GM21619 (cell line): Measurements from ENCODE around the gene MEIS2.
"Not testable (repeated sequence)": the region's sequence is repeated elsewhere in the genome, so short reads cannot be mapped to it uniquely, and the experiment has no call there.

Source experiments
- ATAC-seq: cut with Tn5 transposase; IDR thresholded peaks from one replicate; pipeline ENCODE4 v1.9.1; 2021; ENCODE audit not compliant: unreplicated experiment

MEIS2 gene

DNA sequence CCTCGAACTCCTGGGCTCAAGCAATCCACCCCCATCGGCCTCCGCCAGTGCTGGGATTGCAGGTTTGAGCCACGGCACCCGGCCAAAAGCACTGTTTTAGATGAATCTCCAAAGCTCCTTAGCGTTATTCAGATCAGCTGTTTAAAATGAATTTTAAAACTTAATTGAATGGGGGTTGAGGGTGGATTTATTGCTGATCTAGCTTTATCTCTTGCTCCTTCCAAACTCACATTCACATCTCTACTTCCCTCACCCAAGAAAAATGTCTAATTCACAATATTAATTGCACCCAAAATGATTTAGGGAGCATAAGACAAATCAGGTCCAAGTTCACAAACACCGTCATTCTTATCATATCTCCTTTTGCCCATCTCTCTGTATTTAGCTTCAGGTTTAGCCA, 89.8 kb downstream of the MEIS2 start:
- no peak for ATAC-seq

DNA sequence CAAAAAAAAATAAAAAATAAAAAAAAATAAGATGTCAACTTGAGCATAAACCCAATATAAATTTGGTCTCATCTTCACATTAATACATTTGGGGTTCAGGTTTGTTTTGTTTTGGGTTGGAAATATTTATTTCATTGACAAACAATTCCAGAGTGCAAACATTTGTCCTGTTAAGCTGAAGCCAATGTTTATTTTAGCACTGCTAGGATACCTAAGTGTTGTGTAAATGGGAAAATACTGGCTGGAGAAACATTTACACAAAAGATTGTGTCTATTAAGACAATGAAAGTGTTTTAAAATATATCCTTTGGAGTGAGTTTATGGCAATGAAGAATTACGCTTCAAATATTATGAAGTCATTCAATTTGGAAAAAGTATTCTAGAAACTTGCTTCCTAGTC, 91.1 kb downstream of the MEIS2 start:
- ATAC-seq = no peak

- ATAC-seq = no peak
These were observed 92.1 kb downstream of the MEIS2 start for GRCh38 chr15:37008205-37008604.

GRCh38 chr15:37007301-37007700, 93.0 kb downstream of the MEIS2 start:
- no peak for ATAC-seq

- ATAC-seq = no peak
These were observed 95.2 kb downstream of the MEIS2 start for GRCh38 chr15:37004981-37005735.

DNA sequence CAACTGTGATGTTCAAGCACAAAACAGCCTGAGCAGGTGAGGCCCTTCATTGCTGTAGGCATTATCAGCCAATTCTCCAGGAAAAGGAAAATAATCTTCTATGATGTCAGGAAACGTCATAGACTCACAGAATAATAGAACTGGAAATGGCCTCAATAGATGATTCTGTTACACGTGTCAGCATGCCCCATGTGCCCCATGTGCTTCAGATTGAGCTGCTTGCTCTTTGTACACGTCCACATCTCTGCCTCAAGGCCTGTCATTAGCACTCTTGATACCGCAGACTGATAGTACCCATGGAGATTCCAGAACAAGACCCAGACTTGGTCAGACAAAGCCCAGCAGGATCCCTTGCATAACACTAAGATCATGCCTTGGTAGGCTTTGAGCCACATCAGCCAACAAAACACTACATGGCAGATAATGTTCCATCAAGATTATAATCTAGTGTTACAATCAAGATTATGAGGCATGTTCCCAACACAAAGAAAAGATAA, 95.9 kb downstream of the MEIS2 start:
- no peak for ATAC-seq

DNA sequence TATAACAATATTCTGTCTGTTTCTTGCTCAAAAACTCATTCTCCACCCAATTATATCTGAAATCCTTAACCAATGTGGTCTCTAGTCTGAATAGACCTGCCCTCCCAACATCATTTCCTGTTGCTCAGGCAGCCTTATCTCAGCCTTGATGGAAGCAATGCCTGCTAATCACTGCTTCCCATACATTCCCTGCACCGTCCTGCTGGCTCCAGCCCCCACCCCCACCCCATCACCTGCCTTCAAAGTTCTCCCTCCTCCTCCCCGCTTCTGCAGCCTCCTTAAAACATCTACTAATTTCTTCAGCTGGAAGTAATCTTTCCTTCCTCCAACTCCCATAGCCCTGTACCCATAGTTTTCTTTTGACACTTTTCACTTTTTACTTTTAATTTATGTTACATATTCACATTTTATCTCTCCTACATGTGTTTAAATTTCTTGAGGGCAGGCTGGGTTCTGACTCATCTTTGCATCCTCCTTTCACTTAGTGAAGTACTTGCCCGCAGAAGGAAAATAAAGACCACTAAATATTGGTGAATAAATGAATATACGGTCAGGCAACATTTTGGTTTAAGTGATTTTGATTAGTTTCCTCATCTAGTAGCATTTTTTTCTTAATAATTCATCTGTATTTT, 98.2 kb downstream of the MEIS2 start:
- ATAC-seq = no peak

DNA sequence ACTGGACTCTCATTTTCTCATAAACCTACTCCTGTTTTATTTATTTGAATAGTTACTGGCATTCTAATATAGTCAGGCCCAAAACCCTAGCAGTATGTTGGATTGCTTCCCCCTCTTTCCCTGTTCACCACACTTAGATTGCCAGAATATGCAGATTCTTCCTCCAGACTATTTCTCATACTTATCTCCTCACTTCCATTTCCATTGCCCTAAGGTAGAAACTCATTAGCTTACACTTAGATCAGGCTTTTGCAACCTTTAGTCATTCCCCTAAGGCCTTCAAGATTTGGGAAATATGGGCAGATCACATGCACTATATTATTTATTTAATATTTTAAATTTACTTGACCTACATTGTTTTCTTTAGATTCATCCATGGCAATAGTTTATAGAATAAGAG, 98.9 kb downstream of the MEIS2 start:
- no peak for ATAC-seq

DNA sequence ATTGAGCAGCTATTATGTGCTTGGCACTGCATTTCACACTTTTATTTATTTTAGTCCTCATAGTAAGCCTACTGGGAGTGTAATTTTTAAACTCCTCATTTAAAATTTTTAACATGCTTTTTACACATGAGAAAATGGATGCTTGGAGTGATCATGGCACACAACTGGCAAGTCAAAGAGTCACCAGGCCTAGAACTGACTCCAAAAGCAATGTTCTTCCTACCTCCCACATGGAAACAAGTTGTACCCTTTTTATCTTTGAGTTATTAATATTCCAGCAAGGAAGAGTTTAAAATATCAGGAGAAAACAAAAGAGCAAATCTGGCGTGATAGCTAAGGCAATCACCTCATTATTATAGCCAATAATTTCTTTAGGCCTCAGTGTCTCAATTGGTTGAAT, 100.6 kb downstream of the MEIS2 start:
- ATAC-seq = no peak

DNA sequence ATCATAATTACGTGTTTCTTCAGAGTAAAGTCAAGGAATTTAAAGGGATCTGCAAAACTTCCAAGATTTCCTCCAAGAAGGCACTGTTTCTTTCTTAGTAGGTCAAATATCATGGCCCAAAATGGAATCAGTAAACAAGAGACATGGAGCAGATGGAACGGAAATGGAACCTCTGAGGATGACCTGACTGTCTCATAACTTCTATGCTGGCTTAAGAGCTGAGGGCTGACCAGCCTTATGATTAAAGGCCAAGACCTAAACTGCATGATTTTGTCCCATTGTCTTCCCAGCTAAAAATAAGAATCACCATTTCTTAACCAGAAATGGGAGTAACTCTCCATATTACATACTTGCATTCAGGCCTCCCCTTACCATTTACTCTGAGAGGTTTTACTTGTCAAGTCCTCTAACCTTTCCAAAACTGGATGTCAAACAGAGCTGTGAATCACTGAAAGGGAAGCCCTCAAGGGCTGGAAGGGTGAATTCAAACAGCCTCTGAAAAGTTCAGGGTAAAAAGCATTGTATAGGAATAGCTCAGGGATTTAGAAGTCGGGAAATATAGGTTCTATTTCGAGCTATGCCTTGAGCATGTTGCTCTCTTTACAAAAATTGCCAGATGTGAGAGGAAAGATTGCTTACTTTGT, 103.7 kb downstream of the MEIS2 start:
- no peak for ATAC-seq

DNA sequence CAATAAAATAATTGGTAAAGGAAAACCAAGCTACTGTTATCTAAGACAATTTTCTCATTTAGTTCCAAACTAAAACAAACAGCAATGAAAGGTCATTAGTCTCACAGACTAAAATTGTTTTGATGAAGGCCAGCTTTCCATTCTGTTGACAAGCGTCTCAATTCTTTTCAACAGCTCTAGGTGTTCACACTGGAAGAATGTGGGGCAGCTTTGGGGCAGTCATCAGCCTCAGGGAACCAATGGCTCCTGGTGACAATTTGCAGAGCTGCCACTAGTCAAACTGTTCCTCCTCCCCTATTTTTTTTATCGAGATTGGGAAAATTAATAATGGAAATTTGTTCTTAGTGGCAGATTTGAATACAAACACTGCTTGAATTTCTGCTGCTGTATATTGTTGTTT, 104.2 kb downstream of the MEIS2 start:
- ATAC-seq = no peak

GRCh38 chr15:36994790-36995189, 105.6 kb downstream of the MEIS2 start:
- ATAC-seq = no peak

GRCh38 chr15:36992454-36992853, 107.9 kb downstream of the MEIS2 start:
- ATAC-seq = no peak

DNA sequence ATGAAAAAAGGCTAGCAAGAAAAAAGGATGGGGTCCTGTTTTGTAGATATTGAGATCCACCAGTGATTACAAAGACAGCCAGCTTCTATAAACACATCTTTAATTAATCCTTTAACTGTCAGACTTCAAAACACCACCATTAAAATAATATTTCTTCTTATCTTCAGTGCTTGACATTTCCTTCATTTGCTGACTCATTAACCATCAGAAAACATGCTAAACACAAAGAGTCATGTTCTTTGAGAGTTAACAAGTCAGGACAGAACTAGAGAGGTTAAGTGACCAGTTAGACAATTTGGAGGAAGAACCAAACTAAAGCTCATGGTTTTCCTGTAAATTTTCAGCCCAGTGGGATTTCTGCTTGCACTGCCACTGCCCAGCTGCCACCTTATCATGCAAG, 111.4 kb downstream of the MEIS2 start:
- ATAC-seq = no peak

- ATAC-seq = no peak
These were observed 117.9 kb downstream of the MEIS2 start for GRCh38 chr15:36982430-36982829.

GRCh38 chr15:36980281-36980680, 120.1 kb downstream of the MEIS2 start:
- not testable (repeated sequence) for ATAC-seq

DNA sequence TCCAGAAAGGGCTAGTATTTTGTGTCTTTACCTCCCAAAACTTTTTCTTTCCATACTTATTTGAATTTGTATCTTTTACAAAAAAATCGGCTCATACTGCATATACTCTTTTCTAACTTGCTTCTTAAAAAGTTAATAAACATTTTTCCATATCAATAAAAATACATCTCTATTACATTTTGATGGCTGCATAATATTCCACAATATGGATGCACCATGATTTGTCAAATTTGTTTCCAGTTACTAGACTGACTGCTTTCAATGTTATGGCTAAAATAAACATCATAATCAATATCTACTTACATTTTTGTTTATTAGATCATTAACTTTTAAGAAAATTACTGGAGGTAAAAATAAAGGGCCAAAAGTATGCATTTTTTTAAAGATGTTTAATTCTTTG, 121.7 kb downstream of the MEIS2 start:
- no peak for ATAC-seq

- no peak for ATAC-seq
These were observed 122.2 kb downstream of the MEIS2 start for GRCh38 chr15:36978126-36978525.

- no peak for ATAC-seq
These were observed 122.7 kb downstream of the MEIS2 start for GRCh38 chr15:36977659-36978058.

DNA sequence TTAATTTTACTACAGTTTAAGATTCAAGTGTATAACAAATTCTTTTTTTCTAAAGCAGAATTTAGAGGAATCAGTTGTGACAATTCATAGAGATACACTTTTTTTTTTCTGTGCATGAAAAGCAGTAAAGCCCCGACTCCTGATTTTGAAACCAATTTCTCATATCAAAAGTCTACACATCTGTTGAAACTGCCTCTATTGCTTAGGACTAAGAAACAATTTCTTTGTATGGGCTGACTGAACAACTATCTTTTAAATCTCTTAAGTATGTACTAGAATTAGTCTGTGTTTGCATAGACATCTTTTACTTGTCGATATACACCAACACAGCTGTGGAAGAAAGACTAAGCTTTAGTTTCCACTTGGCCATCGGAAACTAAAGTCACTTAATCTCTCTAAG, 127.6 kb downstream of the MEIS2 start:
- no peak for ATAC-seq

- ATAC-seq = no peak
These were observed 129.8 kb downstream of the MEIS2 start for GRCh38 chr15:36970522-36970921.

- no peak for ATAC-seq
These were observed 132.4 kb downstream of the MEIS2 start for GRCh38 chr15:36967929-36968328.
